Measurements from ENCODE around the gene TULP4. TPM values are rescaled to one million over a fixed set of nuclear protein-coding genes. Genes with fewer than 3 reads are reported as not detected.

The TULP4 gene
- total RNA-seq, 1 experiment from 2014 or later = 21.5 TPM

- intact Hi-C loops (cut with micrococcal nuclease) = no loop called here
- Histone ChIP-seq H3K27me3 (ENCODE audit: low read length) (no peaks in the 10 kb centered on the region), H3F3A (ENCODE audit: low read length, unreplicated experiment) (no peaks in the 10 kb centered on the region), H3K4me3 (ENCODE audit: low read length) (no peak overlapping the region), H3K9ac (ENCODE audit: low read length) (no peak overlapping the region), H3K9me3 (ENCODE audit: low read length) (no peaks in the 10 kb centered on the region), H3K27ac (ENCODE audit: low read length) (no peak overlapping the region), H3K36me3 (ENCODE audit: low read depth, low read length) (no peaks in the 10 kb centered on the region; the same call in 1 of the 2 replicates), H3K4me2 (ENCODE audit: low read length) (no peak overlapping the region), H3K79me2 (ENCODE audit: low read length) (no peaks in the 10 kb centered on the region), H3K4me1 (ENCODE audit: insufficient read depth, low read length) (0 out of 2 replicates have a peak, but pooled peaks cover 9% of the 10 kb centered on the region), H3K9me2 (replicated peaks; ENCODE audit: low read length) (no peaks in the 10 kb centered on the region), H4K20me1 (ENCODE audit: low read length) (no peaks in the 10 kb centered on the region), H2AFZ (ENCODE audit: low read length) (no peak overlapping the region)
- TF ChIP-seq CTCF (conservative IDR thresholded peaks at IDR 0.05; ENCODE audit: low read depth, low read length) = no peak
- no peak for TF ChIP-seq EZH2phosphoT487 (IDR thresholded peaks at IDR 0.05; ENCODE audit: borderline replicate concordance, low read length)
- TF ChIP-seq EZH2 (IDR thresholded peaks at IDR 0.05; ENCODE audit: low read length, unreplicated experiment) = no peak
- ATAC-seq = no peak
- ChIA-PET CTCF (no interaction called here), POLR2A (ENCODE audit: unreplicated experiment) (no interaction called here)
- DNase-seq = no peak
- no TSS peak for BruUV-seq (replicated peaks)
Observed at GRCh38 chr6:158497620-158498019, 185.4 kb downstream of the TULP4 start.

- BruUV-seq (replicated peaks) = no TSS peak
- Histone ChIP-seq H3K4me3 (ENCODE audit: low read length) (no peak overlapping the region), H3F3A (ENCODE audit: low read length, unreplicated experiment) (no peaks in the 10 kb centered on the region), H3K9me3 (ENCODE audit: low read length) (no peaks in the 10 kb centered on the region), H3K79me2 (ENCODE audit: low read length) (no peaks in the 10 kb centered on the region), H3K9me2 (replicated peaks; ENCODE audit: low read length) (no peaks in the 10 kb centered on the region), H3K4me1 (ENCODE audit: insufficient read depth, low read length) (0 out of 2 replicates have a peak, but pooled peaks cover 9% of the 10 kb centered on the region), H2AFZ (ENCODE audit: low read length) (no peak overlapping the region), H3K36me3 (ENCODE audit: low read depth, low read length) (no peaks in the 10 kb centered on the region; the same call in 1 of the 2 replicates), H3K27me3 (ENCODE audit: low read length) (no peaks in the 10 kb centered on the region), H3K4me2 (ENCODE audit: low read length) (no peak overlapping the region), H3K27ac (ENCODE audit: low read length) (no peak overlapping the region), H3K9ac (ENCODE audit: low read length) (no peak overlapping the region), H4K20me1 (ENCODE audit: low read length) (no peaks in the 10 kb centered on the region)
- POLR2A ChIA-PET (ENCODE audit: unreplicated experiment) = no interaction called here
- intact Hi-C loops (cut with micrococcal nuclease) = no loop called here
- DNase-seq (no peak), ATAC-seq (no peak)
- no peak for TF ChIP-seq EZH2 (IDR thresholded peaks at IDR 0.05; ENCODE audit: low read length, unreplicated experiment)
- no peak for TF ChIP-seq CTCF (conservative IDR thresholded peaks at IDR 0.05; ENCODE audit: low read depth, low read length)
- TF ChIP-seq EZH2phosphoT487 (IDR thresholded peaks at IDR 0.05; ENCODE audit: borderline replicate concordance, low read length) = no peak
- CTCF ChIA-PET = no interaction called here
Observed at GRCh38 chr6:158498362-158498761, 186.1 kb downstream of the TULP4 start.

GRCh38 chr6:158499601-158500000 is 187.3 kb downstream of the TULP4 start:
- intact Hi-C loops (cut with micrococcal nuclease) = no loop called here
- Histone ChIP-seq H3K4me2 (ENCODE audit: low read length) (no peak overlapping the region), H3K36me3 (ENCODE audit: low read depth, low read length) (no peaks in the 10 kb centered on the region; the same call in 1 of the 2 replicates), H3K27me3 (ENCODE audit: low read length) (no peaks in the 10 kb centered on the region), H2AFZ (ENCODE audit: low read length) (no peak overlapping the region), H3F3A (ENCODE audit: low read length, unreplicated experiment) (no peaks in the 10 kb centered on the region), H3K9me3 (ENCODE audit: low read length) (no peaks in the 10 kb centered on the region), H3K4me1 (ENCODE audit: insufficient read depth, low read length) (0 out of 2 replicates have a peak, but pooled peaks cover 9% of the 10 kb centered on the region), H3K9me2 (replicated peaks; ENCODE audit: low read length) (no peaks in the 10 kb centered on the region), H3K27ac (ENCODE audit: low read length) (no peak overlapping the region), H3K79me2 (ENCODE audit: low read length) (no peaks in the 10 kb centered on the region), H4K20me1 (ENCODE audit: low read length) (no peaks in the 10 kb centered on the region), H3K9ac (ENCODE audit: low read length) (no peak overlapping the region), H3K4me3 (ENCODE audit: low read length) (no peak overlapping the region)
- POLR2A ChIA-PET (ENCODE audit: unreplicated experiment) = no interaction called here
- ATAC-seq (peak; percentile 20), DNase-seq (no peak)
- TF ChIP-seq EZH2phosphoT487 (IDR thresholded peaks at IDR 0.05; ENCODE audit: borderline replicate concordance, low read length) = no peak
- TF ChIP-seq CTCF (conservative IDR thresholded peaks at IDR 0.05; ENCODE audit: low read depth, low read length) = no peak
- no peak for TF ChIP-seq EZH2 (IDR thresholded peaks at IDR 0.05; ENCODE audit: low read length, unreplicated experiment)
- no TSS peak for BruUV-seq (replicated peaks)
- CTCF ChIA-PET = no interaction called here

Measured in PC-3 (cell line).